SH-SY5Y (cell line): ENCODE data around the gene NPTX1.

Source experiments
- GATA2 ChIP-seq: IDR thresholded peaks from 2 replicates; pipeline ENCODE4 v1.6.1; 2011; ENCODE audit warnings: mild to moderate bottlenecking, low read depth, low read length
- GATA3 ChIP-seq: IDR thresholded peaks from 2 replicates; pipeline ENCODE4 v1.6.1; 2011; ENCODE audit warnings: low read depth, mild to moderate bottlenecking, low read length, moderate library complexity

- TF ChIP-seq GATA3 (no peak), GATA2 (no peak)
Observed at GRCh38 chr17:80445007-80445725, 31.2 kb downstream of the NPTX1 start.
